Activated T-helper 2 cell treated with anti-CD3 and anti-CD28 coated beads, Interferon-gamma antibody, Interleukin-2, Interleukin-4, amounts not matched to agents 10 μg/mL and 5 μg/mL and 100 μg/mL, durations not matched to agents 14 hours and 24 hours and 36 hours (primary cell): ENCODE data around the gene SPNS2. TPM values are rescaled to one million over a fixed set of nuclear protein-coding genes. Genes with fewer than 3 reads are reported as not detected.

Experiments
- DNase-seq: peaks from one replicate; pipeline ENCODE4 v3.0.0; 2021; ENCODE audit warnings: low spot score
- H3K27ac Mint-ChIP-seq: one replicate; pipeline ENCODE4 v1.8.0; 2021; ENCODE audit warnings: mixed read lengths
- H3K27me3 Mint-ChIP-seq: one replicate; pipeline ENCODE4 v1.8.0; 2021; ENCODE audit warnings: low read depth, mixed read lengths
- H3K36me3 Mint-ChIP-seq: one replicate; pipeline ENCODE4 v1.8.0; 2021; ENCODE audit warnings: low read depth, mixed read lengths
- H3K4me1 Mint-ChIP-seq: one replicate; pipeline ENCODE4 v1.8.0; 2021; ENCODE audit warnings: low read depth, mixed read lengths
- H3K4me3 Mint-ChIP-seq: one replicate; pipeline ENCODE4 v1.8.0; 2021; ENCODE audit warnings: low read depth, mild to moderate bottlenecking, moderate library complexity, mixed read lengths
- H3K9me3 Mint-ChIP-seq: one replicate; pipeline ENCODE4 v1.8.0; 2021; ENCODE audit warnings: mixed read lengths
- intact Hi-C: fragments of 100-400 bp; cut with micrococcal nuclease; formaldehyde crosslinking; loops from one replicate; pipeline ENCODE4 v1.15.1; 2023
- total RNA-seq: library from RNA; stranded (reverse); gene quantifications from 2 replicates; pipeline ENCODE4 v1.2.3, GENCODE V29; 2022

SPNS2 gene
- total RNA-seq, 1 donor from 2014 or later = 0.16 TPM

GRCh38 chr17:4501295-4501949, 2.7 kb downstream of the SPNS2 start:
- intact Hi-C loops = no loop called here
- Mint-ChIP-seq H3K4me3 (no peak overlapping the region), H3K9me3 (no peaks in the 10 kb centered on the region), H3K4me1 (peaks cover 24% of the 10 kb centered on the region), H3K27me3 (peaks cover 34% of the 10 kb centered on the region), H3K36me3 (no peaks in the 10 kb centered on the region), H3K27ac (no peak overlapping the region)
- no peak for DNase-seq

GRCh38 chr17:4502466-4503154, 3.9 kb downstream of the SPNS2 start:
- intact Hi-C loops = no loop called here

GRCh38 chr17:4503283-4504025, 4.8 kb downstream of the SPNS2 start:
- no peak overlapping the region for H3K4me3 Mint-ChIP-seq
- H3K9me3 Mint-ChIP-seq = no peaks in the 10 kb centered on the region
- H3K4me1 Mint-ChIP-seq = peaks cover 24% of the 10 kb centered on the region
- H3K27ac Mint-ChIP-seq = no peak overlapping the region
- intact Hi-C loops = no loop called here
- peaks cover 30% of the 10 kb centered on the region for H3K27me3 Mint-ChIP-seq
- H3K36me3 Mint-ChIP-seq = no peaks in the 10 kb centered on the region
- no peak for DNase-seq

More at GRCh38 chr17:4502466-4503154, 3.9 kb downstream of the SPNS2 start:
- peaks cover 24% of the 10 kb centered on the region for H3K4me1 Mint-ChIP-seq
- no peaks in the 10 kb centered on the region for H3K9me3 Mint-ChIP-seq
- H3K4me3 Mint-ChIP-seq = no peak overlapping the region
- DNase-seq = no peak
- H3K36me3 Mint-ChIP-seq = no peaks in the 10 kb centered on the region
- no peak overlapping the region for H3K27ac Mint-ChIP-seq
- peaks cover 30% of the 10 kb centered on the region for H3K27me3 Mint-ChIP-seq

GRCh38 chr17:4504188-4504587, 5.5 kb downstream of the SPNS2 start:
- H3K27me3 Mint-ChIP-seq = peaks cover 30% of the 10 kb centered on the region
- no peak overlapping the region for H3K4me3 Mint-ChIP-seq
- no peaks in the 10 kb centered on the region for H3K36me3 Mint-ChIP-seq
- no peak overlapping the region for H3K27ac Mint-ChIP-seq
- DNase-seq = no peak
- H3K4me1 Mint-ChIP-seq = peaks cover 30% of the 10 kb centered on the region
- H3K9me3 Mint-ChIP-seq = no peaks in the 10 kb centered on the region
- intact Hi-C loops = no loop called here

- H3K4me1 Mint-ChIP-seq = peaks cover 29% of the 10 kb centered on the region
- no peak overlapping the region for H3K4me3 Mint-ChIP-seq
- peaks cover 22% of the 10 kb centered on the region for H3K27me3 Mint-ChIP-seq
- DNase-seq = no peak
- H3K36me3 Mint-ChIP-seq = no peaks in the 10 kb centered on the region
- intact Hi-C loops = no loop called here
- H3K9me3 Mint-ChIP-seq = no peaks in the 10 kb centered on the region
- H3K27ac Mint-ChIP-seq = no peak overlapping the region
These were observed 6.5 kb downstream of the SPNS2 start for GRCh38 chr17:4505187-4505586.

GRCh38 chr17:4506175-4506813, 7.6 kb downstream of the SPNS2 start:
- DNase-seq = no peak
- no peaks in the 10 kb centered on the region for H3K9me3 Mint-ChIP-seq
- H3K4me3 Mint-ChIP-seq = no peak overlapping the region
- H3K36me3 Mint-ChIP-seq = no peaks in the 10 kb centered on the region
- H3K4me1 Mint-ChIP-seq = peaks cover 26% of the 10 kb centered on the region
- H3K27me3 Mint-ChIP-seq = peaks cover 11% of the 10 kb centered on the region
- no peak overlapping the region for H3K27ac Mint-ChIP-seq
- intact Hi-C loops = no loop called here

- no peaks in the 10 kb centered on the region for H3K9me3 Mint-ChIP-seq
- H3K27me3 Mint-ChIP-seq = peaks cover 6% of the 10 kb centered on the region
- H3K4me3 Mint-ChIP-seq = no peak overlapping the region
- intact Hi-C loops = no loop called here
- H3K4me1 Mint-ChIP-seq = peaks cover 26% of the 10 kb centered on the region
- H3K36me3 Mint-ChIP-seq = no peaks in the 10 kb centered on the region
- DNase-seq = no peak
- H3K27ac Mint-ChIP-seq = no peak overlapping the region
These were observed 8.2 kb downstream of the SPNS2 start for GRCh38 chr17:4506892-4507291.

GRCh38 chr17:4507361-4508111, 8.9 kb downstream of the SPNS2 start:
- DNase-seq = no peak
- peaks cover 5% of the 10 kb centered on the region for H3K27me3 Mint-ChIP-seq
- H3K4me3 Mint-ChIP-seq = no peak overlapping the region
- no peaks in the 10 kb centered on the region for H3K36me3 Mint-ChIP-seq
- no peaks in the 10 kb centered on the region for H3K9me3 Mint-ChIP-seq
- H3K27ac Mint-ChIP-seq = no peak overlapping the region
- intact Hi-C loops = no loop called here
- H3K4me1 Mint-ChIP-seq = peaks cover 26% of the 10 kb centered on the region

- Mint-ChIP-seq H3K36me3 (no peaks in the 10 kb centered on the region), H3K27ac (no peak overlapping the region), H3K4me1 (peaks cover 26% of the 10 kb centered on the region), H3K4me3 (no peak overlapping the region), H3K27me3 (peaks cover 1% of the 10 kb centered on the region), H3K9me3 (no peaks in the 10 kb centered on the region)
- no peak for DNase-seq
- intact Hi-C loops = no loop called here
These were observed 9.5 kb downstream of the SPNS2 start for GRCh38 chr17:4508207-4508606.

- DNase-seq = peak; percentile 32
- Mint-ChIP-seq H3K27ac (no peak overlapping the region), H3K9me3 (no peaks in the 10 kb centered on the region), H3K4me1 (peaks cover 20% of the 10 kb centered on the region), H3K27me3 (no peaks in the 10 kb centered on the region), H3K4me3 (no peak overlapping the region), H3K36me3 (no peaks in the 10 kb centered on the region)
- intact Hi-C loops = no loop called here
These were observed 10.7 kb downstream of the SPNS2 start for GRCh38 chr17:4509401-4509800.

- Mint-ChIP-seq H3K4me3 (no peak overlapping the region), H3K36me3 (no peaks in the 10 kb centered on the region), H3K9me3 (no peaks in the 10 kb centered on the region), H3K27me3 (no peaks in the 10 kb centered on the region), H3K27ac (no peak overlapping the region), H3K4me1 (peaks cover 14% of the 10 kb centered on the region)
- intact Hi-C loops = no loop called here
- DNase-seq = no peak
These were observed 11.4 kb downstream of the SPNS2 start for GRCh38 chr17:4509923-4510617.

- no peak overlapping the region for H3K27ac Mint-ChIP-seq
- no peak for DNase-seq
- H3K9me3 Mint-ChIP-seq = no peaks in the 10 kb centered on the region
These were observed 11.9 kb downstream of the SPNS2 start for GRCh38 chr17:4510618-4510941.

More at GRCh38 chr17:4510618-4510941, 11.9 kb downstream of the SPNS2 start:
- no peaks in the 10 kb centered on the region for H3K36me3 Mint-ChIP-seq
- H3K27me3 Mint-ChIP-seq = no peaks in the 10 kb centered on the region
- H3K4me3 Mint-ChIP-seq = no peak overlapping the region
- H3K4me1 Mint-ChIP-seq = peaks cover 12% of the 10 kb centered on the region
- intact Hi-C loops = no loop called here
